Spleen (tissue), 7 donors: ENCODE data around the gene STAP1.

Experiments used
- CTCF ChIP-seq, 11 experiments: fragments of 200-600 bp in 7 of 11; fragments of 450-650 bp in 4 of 11; sonication (generic) in 4 of 11; IDR thresholded peaks in 8 of 11; conservative IDR thresholded peaks in 3 of 11; 1 replicate in 7 of 11; 2 replicates in 4 of 11; pipeline versions ENCODE4 v1.4.0 to v1.8.0; 2016 to 2021; ENCODE audit warnings: antibody characterized with exemption in 11 of 11, inconsistent platforms in 4 of 11, mild to moderate bottlenecking in 1 of 11
- POLR2A ChIP-seq, 3 donors: fragments of 450-650 bp; IDR thresholded peaks; one replicate each; pipeline ENCODE4 v1.5.1; 2017; ENCODE audit warnings: antibody characterized with exemption in 3 of 3, mild to moderate bottlenecking in 1 of 3
- POLR2AphosphoS5 ChIP-seq, 3 donors: sonication (generic); formaldehyde crosslinking; IDR thresholded peaks; one replicate each; pipeline ENCODE4 v1.5.1; 2017; ENCODE audit warnings: antibody characterized with exemption in 3 of 3
- donor health status: DM: no; HTN: no; CAD: no; lungs with moderate emphysema.
- donor health status: DM: no; HTN: no; CAD: no.
- donor health status: DM: no; HTN: no; CAD: no.

GRCh38 chr4:67587156-67587555, 28.6 kb downstream of the STAP1 start:
- TF ChIP-seq CTCF (IDR thresholded peaks at IDR 0.05 in 8 of 11, conservative IDR thresholded peaks at IDR 0.05 in 3 of 11) (no peak), POLR2A (IDR thresholded peaks at IDR 0.05) (no peak), POLR2AphosphoS5 (IDR thresholded peaks at IDR 0.05) (no peak)
